ENCODE results near the gene MMP20. TPM values are rescaled to one million over a fixed set of nuclear protein-coding genes. Genes with fewer than 3 reads are reported as not detected.

The MMP20 gene
- total RNA-seq, 3 donors from 2014 or later: not detected

DNA sequence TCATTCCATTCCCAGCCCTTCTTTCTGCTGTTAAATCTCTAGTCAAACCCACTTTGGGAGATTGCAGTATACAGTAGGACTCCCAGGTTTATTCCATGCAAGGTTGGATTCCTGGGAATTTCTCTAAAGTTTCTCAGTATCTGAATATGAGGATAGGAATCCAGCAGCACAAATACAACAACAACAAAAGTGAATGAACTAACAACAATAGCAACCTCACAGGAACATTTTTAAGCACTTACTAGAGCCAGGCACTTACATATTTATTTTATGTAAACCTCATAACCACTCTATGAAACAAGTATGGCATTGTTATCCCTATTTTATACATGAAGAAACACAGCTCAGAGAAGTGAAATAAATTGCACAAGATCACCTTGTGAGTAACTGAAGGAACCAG, 96.5 kb downstream of the MMP20 start:
- TF ChIP-seq, protein P1, sequence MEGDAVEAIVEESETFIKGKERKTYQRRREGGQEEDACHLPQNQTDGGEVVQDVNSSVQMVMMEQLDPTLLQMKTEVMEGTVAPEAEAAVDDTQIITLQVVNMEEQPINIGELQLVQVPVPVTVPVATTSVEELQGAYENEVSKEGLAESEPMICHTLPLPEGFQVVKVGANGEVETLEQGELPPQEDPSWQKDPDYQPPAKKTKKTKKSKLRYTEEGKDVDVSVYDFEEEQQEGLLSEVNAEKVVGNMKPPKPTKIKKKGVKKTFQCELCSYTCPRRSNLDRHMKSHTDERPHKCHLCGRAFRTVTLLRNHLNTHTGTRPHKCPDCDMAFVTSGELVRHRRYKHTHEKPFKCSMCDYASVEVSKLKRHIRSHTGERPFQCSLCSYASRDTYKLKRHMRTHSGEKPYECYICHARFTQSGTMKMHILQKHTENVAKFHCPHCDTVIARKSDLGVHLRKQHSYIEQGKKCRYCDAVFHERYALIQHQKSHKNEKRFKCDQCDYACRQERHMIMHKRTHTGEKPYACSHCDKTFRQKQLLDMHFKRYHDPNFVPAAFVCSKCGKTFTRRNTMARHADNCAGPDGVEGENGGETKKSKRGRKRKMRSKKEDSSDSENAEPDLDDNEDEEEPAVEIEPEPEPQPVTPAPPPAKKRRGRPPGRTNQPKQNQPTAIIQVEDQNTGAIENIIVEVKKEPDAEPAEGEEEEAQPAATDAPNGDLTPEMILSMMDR (IDR thresholded peaks at IDR 0.05): no peak
- Histone ChIP-seq H3K9me3 (no peaks in the 10 kb centered on the region), H3K36me3 (ENCODE audit: low read depth) (no peaks in the 10 kb centered on the region), H3K4me1 (ENCODE audit: low read depth) (no peaks in the 10 kb centered on the region), H3K4me3 (no peak overlapping the region)
- intact Hi-C loops (cut with DNase I, micrococcal nuclease): no loop called here
- DNase-seq (no peak), ATAC-seq (no peak)

- DNase-seq (no peak), ATAC-seq (no peak)
- TF ChIP-seq, protein P1 (IDR thresholded peaks at IDR 0.05): no peak
- Histone ChIP-seq H3K9me3 (no peaks in the 10 kb centered on the region), H3K4me3 (no peak overlapping the region), H3K4me1 (ENCODE audit: low read depth) (no peaks in the 10 kb centered on the region), H3K36me3 (ENCODE audit: low read depth) (no peaks in the 10 kb centered on the region)
- intact Hi-C loops (cut with DNase I, micrococcal nuclease): no loop called here
These were observed 97.4 kb downstream of the MMP20 start for GRCh38 chr11:102527684-102528083.

DNA sequence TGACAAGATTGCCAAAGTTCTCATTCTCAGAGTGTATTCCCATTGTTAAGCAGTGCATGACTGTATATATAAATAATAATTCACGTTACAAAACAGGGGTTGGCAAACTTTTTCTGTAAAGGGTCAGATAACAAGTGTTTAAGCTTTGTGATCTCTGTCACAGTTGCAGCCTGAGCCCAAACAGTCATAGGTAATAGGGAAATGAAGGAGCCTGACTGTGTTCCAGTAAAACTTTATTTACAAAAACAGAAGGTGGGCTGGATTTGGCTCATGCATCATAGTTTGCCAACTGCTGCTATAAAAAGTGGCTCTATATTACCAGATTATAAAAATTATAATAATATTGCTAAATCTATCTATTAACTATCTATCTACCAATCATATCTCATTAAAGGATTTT, 98.1 kb downstream of the MMP20 start:
- H3K4me3 ChIP-seq: no peak overlapping the region
- H3K36me3 ChIP-seq (ENCODE audit: low read depth): no peaks in the 10 kb centered on the region
- ATAC-seq: peak; percentile 43
- TF ChIP-seq, protein P1 (IDR thresholded peaks at IDR 0.05): no peak
- no peaks in the 10 kb centered on the region for H3K9me3 ChIP-seq
- intact Hi-C loops (cut with DNase I, micrococcal nuclease): no loop called here
- H3K4me1 ChIP-seq (ENCODE audit: low read depth): no peaks in the 10 kb centered on the region
- no peak for DNase-seq

Other genes with a start within 250 kb of the MMP20 start
- gene TMEM123, start 172.6 kb downstream of the MMP20 start, total RNA-seq: 100 to 1,000 TPM; 153 to 205 (median 157) TPM
- not detected for gene MMP7, start 94.6 kb downstream of the MMP20 start, total RNA-seq
- gene MMP27, start 80.4 kb upstream of the MMP20 start, total RNA-seq: under 1 TPM in 1 of 3 donors, not detected in 2; 0.16 TPM
- gene MMP8, start 99.6 kb upstream of the MMP20 start, total RNA-seq: not detected
- gene MMP10, start 155.3 kb upstream of the MMP20 start, total RNA-seq: under 1 TPM in 1 of 3 donors, not detected in 2; 0.16 TPM
- gene MMP1, start 172.8 kb upstream of the MMP20 start, total RNA-seq: under 1 TPM; 0.20 to 0.67 (median 0.47) TPM
- 1 to 10 TPM in 1 of 3 donors, under 1 TPM in 1, not detected in 1; 0.47 to 1.3 TPM for gene MMP3, start 218.3 kb upstream of the MMP20 start, total RNA-seq
- 10 to 100 TPM in 1 of 3 donors, 1 to 10 TPM in 2; 2.7 to 17.5 (median 5.4) TPM for gene MMP12, start 249.7 kb upstream of the MMP20 start, total RNA-seq

All from mucosa of descending colon (tissue), 3 donors.